ENCODE results near the gene AP2M1. TPM values are rescaled to one million over a fixed set of nuclear protein-coding genes. Genes with fewer than 3 reads are reported as not detected.

AP2M1 gene
- total RNA-seq, 4 donors from 2014 or later: 258 to 397 (median 298) TPM

GRCh38 chr3:184203526-184203925, 28.9 kb downstream of the AP2M1 start:
- H3K4me3 ChIP-seq: no peak overlapping the region
- H3K4me1 ChIP-seq: no peaks in the 10 kb centered on the region
- H3K9me3 ChIP-seq: no peaks in the 10 kb centered on the region
- no peaks in the 10 kb centered on the region for H3K36me3 ChIP-seq
- no peak overlapping the region for H3K27ac ChIP-seq (replicated peaks in 1 of 4)
- TF ChIP-seq CTCF (IDR thresholded peaks at IDR 0.05): no peak
- TF ChIP-seq POLR2AphosphoS5 (IDR thresholded peaks at IDR 0.05): no peak
- TF ChIP-seq EP300 (IDR thresholded peaks at IDR 0.05): no peak
- no peak for TF ChIP-seq POLR2A (IDR thresholded peaks at IDR 0.05; ENCODE audit: low read depth)
- no peak for DNase-seq (ENCODE audit: extremely low spot score)
- WGBS: 79% methylated on average over 8 of the region's 8 CpGs
- peaks cover 0 to 24% (median 2%) of the 10 kb centered on the region in 4 donors for H3K27me3 ChIP-seq
- intact Hi-C loops (cut with DNase I): no loop called here

GRCh38 chr3:184209146-184209923, 34.7 kb downstream of the AP2M1 start:
- intact Hi-C loops (cut with DNase I): no loop called here
- TF ChIP-seq EP300 (IDR thresholded peaks at IDR 0.05): no peak
- TF ChIP-seq POLR2A (IDR thresholded peaks at IDR 0.05; ENCODE audit: low read depth): no peak
- no peak for TF ChIP-seq CTCF (IDR thresholded peaks at IDR 0.05)
- TF ChIP-seq POLR2AphosphoS5 (IDR thresholded peaks at IDR 0.05): no peak
- H3K9me3 ChIP-seq: no peaks in the 10 kb centered on the region
- DNase-seq (ENCODE audit: extremely low spot score): no peak
- 58% methylated on average over 11 of the region's 11 CpGs for WGBS
- peak overlapping the region in 1 of 4 donors; percentile 42 for H3K27ac ChIP-seq (replicated peaks in 1 of 4)
- no peaks in the 10 kb centered on the region for H3K36me3 ChIP-seq
- H3K4me1 ChIP-seq: peaks cover 0 to 12% (median 10%) of the 10 kb centered on the region in 4 donors
- H3K4me3 ChIP-seq: no peak overlapping the region
- H3K27me3 ChIP-seq: peaks cover 0 to 24% (median 2%) of the 10 kb centered on the region in 4 donors

GRCh38 chr3:184211297-184211696, 36.6 kb downstream of the AP2M1 start:
- H3K36me3 ChIP-seq: no peaks in the 10 kb centered on the region
- no peak for DNase-seq (ENCODE audit: extremely low spot score)
- 80% methylated on average over 5 of the region's 5 CpGs for WGBS
- intact Hi-C loops (cut with DNase I): no loop called here
- H3K4me3 ChIP-seq: no peak overlapping the region
- no peak for TF ChIP-seq POLR2AphosphoS5 (IDR thresholded peaks at IDR 0.05)
- TF ChIP-seq CTCF (IDR thresholded peaks at IDR 0.05): no peak
- no peak for TF ChIP-seq POLR2A (IDR thresholded peaks at IDR 0.05; ENCODE audit: low read depth)
- no peak for TF ChIP-seq EP300 (IDR thresholded peaks at IDR 0.05)
- no peak overlapping the region for H3K27ac ChIP-seq (replicated peaks in 1 of 4)
- H3K27me3 ChIP-seq: peaks cover 0 to 14% (median 2%) of the 10 kb centered on the region in 4 donors
- no peaks in the 10 kb centered on the region for H3K9me3 ChIP-seq
- peaks cover 0 to 12% (median 10%) of the 10 kb centered on the region in 4 donors for H3K4me1 ChIP-seq

GRCh38 chr3:184211718-184212117, 37.1 kb downstream of the AP2M1 start:
- intact Hi-C loops (cut with DNase I): no loop called here
- Histone ChIP-seq H3K4me3 (no peak overlapping the region), H3K9me3 (no peaks in the 10 kb centered on the region), H3K27me3 (peaks cover 0 to 9% (median 2%) of the 10 kb centered on the region in 4 donors), H3K4me1 (peaks cover 0 to 12% (median 10%) of the 10 kb centered on the region in 4 donors), H3K27ac (replicated peaks in 1 of 4) (no peak overlapping the region), H3K36me3 (no peaks in the 10 kb centered on the region)
- TF ChIP-seq POLR2A (IDR thresholded peaks at IDR 0.05; ENCODE audit: low read depth) (no peak), POLR2AphosphoS5 (IDR thresholded peaks at IDR 0.05) (no peak), CTCF (IDR thresholded peaks at IDR 0.05) (no peak), EP300 (IDR thresholded peaks at IDR 0.05) (no peak)
- no peak for DNase-seq (ENCODE audit: extremely low spot score)
- 82% methylated on average over 5 of the region's 5 CpGs for WGBS

Measured in esophagus muscularis mucosa (tissue), 4 donors.